WTC11 (cell line): ENCODE results near the gene TAS1R1.

Experiments used
- ZNF138 ChIP-seq: sonication (generic); formaldehyde crosslinking; conservative IDR thresholded peaks from 2 replicates; pipeline ENCODE4 v1.8.1; 2022; ENCODE audit warnings: mild to moderate bottlenecking, moderate library complexity, missing genetic modification reagents
- TF ChIP-seq, protein P1 (sequence below): sonication (generic); formaldehyde crosslinking; IDR thresholded peaks from 2 replicates; pipeline ENCODE4 v1.8.1; 2023; ENCODE audit warnings: mild to moderate bottlenecking, moderate library complexity, missing genetic modification reagents
- TF ChIP-seq, protein P2 (sequence below): sonication (generic); formaldehyde crosslinking; IDR thresholded peaks from 2 replicates; pipeline ENCODE4 v1.8.0; 2022; ENCODE audit warnings: mild to moderate bottlenecking, missing genetic modification reagents
- TF ChIP-seq, protein P3 (sequence below): fragments of 200-600 bp; IDR thresholded peaks from 2 replicates; pipeline ENCODE4 v1.8.0; 2022; ENCODE audit warnings: antibody characterized with exemption

DNA sequence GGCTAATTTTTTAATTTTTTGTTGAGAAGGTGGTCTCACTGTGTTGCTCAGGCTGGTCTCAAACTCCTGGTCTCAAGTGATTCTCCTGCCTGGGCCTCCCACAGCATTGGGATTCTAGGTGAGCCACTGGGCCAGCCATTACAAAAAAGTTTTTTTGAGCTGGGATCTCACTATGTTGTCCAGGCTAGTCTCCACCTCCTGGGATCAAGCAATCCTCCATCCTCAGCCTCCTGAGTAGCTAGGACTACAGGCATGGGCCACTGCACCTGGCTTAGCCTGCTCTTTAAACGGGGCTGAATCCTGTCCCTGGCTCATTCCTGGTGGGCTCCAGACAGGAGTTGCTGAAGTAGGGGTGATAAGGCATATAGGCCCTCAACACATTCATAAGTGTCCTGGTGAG, 2.5 kb downstream of the TAS1R1 start:
- TF ChIP-seq, protein P1, sequence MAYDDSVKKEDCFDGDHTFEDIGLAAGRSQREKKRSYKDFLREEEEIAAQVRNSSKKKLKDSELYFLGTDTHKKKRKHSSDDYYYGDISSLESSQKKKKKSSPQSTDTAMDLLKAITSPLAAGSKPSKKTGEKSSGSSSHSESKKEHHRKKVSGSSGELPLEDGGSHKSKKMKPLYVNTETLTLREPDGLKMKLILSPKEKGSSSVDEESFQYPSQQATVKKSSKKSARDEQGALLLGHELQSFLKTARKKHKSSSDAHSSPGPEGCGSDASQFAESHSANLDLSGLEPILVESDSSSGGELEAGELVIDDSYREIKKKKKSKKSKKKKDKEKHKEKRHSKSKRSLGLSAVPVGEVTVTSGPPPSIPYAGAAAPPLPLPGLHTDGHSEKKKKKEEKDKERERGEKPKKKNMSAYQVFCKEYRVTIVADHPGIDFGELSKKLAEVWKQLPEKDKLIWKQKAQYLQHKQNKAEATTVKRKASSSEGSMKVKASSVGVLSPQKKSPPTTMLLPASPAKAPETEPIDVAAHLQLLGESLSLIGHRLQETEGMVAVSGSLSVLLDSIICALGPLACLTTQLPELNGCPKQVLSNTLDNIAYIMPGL (CRISPR knock-in tag) = no peak
- TF ChIP-seq, protein P2, sequence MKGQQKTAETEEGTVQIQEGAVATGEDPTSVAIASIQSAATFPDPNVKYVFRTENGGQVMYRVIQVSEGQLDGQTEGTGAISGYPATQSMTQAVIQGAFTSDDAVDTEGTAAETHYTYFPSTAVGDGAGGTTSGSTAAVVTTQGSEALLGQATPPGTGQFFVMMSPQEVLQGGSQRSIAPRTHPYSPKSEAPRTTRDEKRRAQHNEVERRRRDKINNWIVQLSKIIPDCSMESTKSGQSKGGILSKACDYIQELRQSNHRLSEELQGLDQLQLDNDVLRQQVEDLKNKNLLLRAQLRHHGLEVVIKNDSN (CRISPR knock-in tag) = no peak
- TF ChIP-seq ZNF138 (CRISPR knock-in tag) = no peak
- TF ChIP-seq, protein P3, sequence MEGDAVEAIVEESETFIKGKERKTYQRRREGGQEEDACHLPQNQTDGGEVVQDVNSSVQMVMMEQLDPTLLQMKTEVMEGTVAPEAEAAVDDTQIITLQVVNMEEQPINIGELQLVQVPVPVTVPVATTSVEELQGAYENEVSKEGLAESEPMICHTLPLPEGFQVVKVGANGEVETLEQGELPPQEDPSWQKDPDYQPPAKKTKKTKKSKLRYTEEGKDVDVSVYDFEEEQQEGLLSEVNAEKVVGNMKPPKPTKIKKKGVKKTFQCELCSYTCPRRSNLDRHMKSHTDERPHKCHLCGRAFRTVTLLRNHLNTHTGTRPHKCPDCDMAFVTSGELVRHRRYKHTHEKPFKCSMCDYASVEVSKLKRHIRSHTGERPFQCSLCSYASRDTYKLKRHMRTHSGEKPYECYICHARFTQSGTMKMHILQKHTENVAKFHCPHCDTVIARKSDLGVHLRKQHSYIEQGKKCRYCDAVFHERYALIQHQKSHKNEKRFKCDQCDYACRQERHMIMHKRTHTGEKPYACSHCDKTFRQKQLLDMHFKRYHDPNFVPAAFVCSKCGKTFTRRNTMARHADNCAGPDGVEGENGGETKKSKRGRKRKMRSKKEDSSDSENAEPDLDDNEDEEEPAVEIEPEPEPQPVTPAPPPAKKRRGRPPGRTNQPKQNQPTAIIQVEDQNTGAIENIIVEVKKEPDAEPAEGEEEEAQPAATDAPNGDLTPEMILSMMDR = no peak
